Measurements from ENCODE around the gene ING2. TPM values are rescaled to one million over a fixed set of nuclear protein-coding genes. Genes with fewer than 3 reads are reported as not detected.

The ING2 gene
- total RNA-seq, 1 donor from 2014 or later: 4.3 TPM

- POLR2A ChIA-PET: no interaction called here
- CTCF ChIA-PET: no interaction called here
- Mint-ChIP-seq H3K27me3 (no peaks in the 10 kb centered on the region), H3K4me1 (no peaks in the 10 kb centered on the region), H3K36me3 (ENCODE audit: low read depth) (peaks cover 13% of the 10 kb centered on the region), H3K9me3 (no peaks in the 10 kb centered on the region), H3K4me3 (no peak overlapping the region), H3K27ac (no peak overlapping the region)
- no peak for DNase-seq
- TF ChIP-seq CTCF (IDR thresholded peaks at IDR 0.05): no peak
- no peak for ATAC-seq (ENCODE audit: low read depth)
- intact Hi-C loops (cut with micrococcal nuclease): no loop called here
Measured at GRCh38 chr4:183515411-183515810, 10.6 kb downstream of the ING2 start.

GRCh38 chr4:183517194-183517593 is 12.3 kb downstream of the ING2 start:
- no peak overlapping the region for H3K4me3 Mint-ChIP-seq
- no peak for ATAC-seq (ENCODE audit: low read depth)
- no peak for DNase-seq
- no peaks in the 10 kb centered on the region for H3K4me1 Mint-ChIP-seq
- CTCF ChIA-PET: no interaction called here
- no peaks in the 10 kb centered on the region for H3K27me3 Mint-ChIP-seq
- intact Hi-C loops (cut with micrococcal nuclease): no loop called here
- POLR2A ChIA-PET: no interaction called here
- TF ChIP-seq CTCF (IDR thresholded peaks at IDR 0.05): no peak
- no peaks in the 10 kb centered on the region for H3K9me3 Mint-ChIP-seq
- peaks cover 3% of the 10 kb centered on the region for H3K36me3 Mint-ChIP-seq (ENCODE audit: low read depth)
- H3K27ac Mint-ChIP-seq: no peak overlapping the region

GRCh38 chr4:183517781-183518180 is 12.9 kb downstream of the ING2 start:
- Mint-ChIP-seq H3K4me3 (no peak overlapping the region), H3K27me3 (no peaks in the 10 kb centered on the region), H3K4me1 (no peaks in the 10 kb centered on the region), H3K27ac (no peak overlapping the region), H3K36me3 (ENCODE audit: low read depth) (peaks cover under 1% of the 10 kb centered on the region), H3K9me3 (no peaks in the 10 kb centered on the region)
- no peak for TF ChIP-seq CTCF (IDR thresholded peaks at IDR 0.05)
- ChIA-PET POLR2A (no interaction called here), CTCF (no interaction called here)
- ATAC-seq (ENCODE audit: low read depth) (no peak), DNase-seq (no peak)
- intact Hi-C loops (cut with micrococcal nuclease): no loop called here

- H3K4me1 Mint-ChIP-seq: no peaks in the 10 kb centered on the region
- CTCF ChIA-PET: no interaction called here
- no peak overlapping the region for H3K4me3 Mint-ChIP-seq
- H3K27ac Mint-ChIP-seq: no peak overlapping the region
- no peak for TF ChIP-seq CTCF (IDR thresholded peaks at IDR 0.05)
- DNase-seq (no peak), ATAC-seq (ENCODE audit: low read depth) (no peak)
- intact Hi-C loops (cut with micrococcal nuclease): no loop called here
- no peaks in the 10 kb centered on the region for H3K36me3 Mint-ChIP-seq (ENCODE audit: low read depth)
- POLR2A ChIA-PET: no interaction called here
- H3K27me3 Mint-ChIP-seq: peaks cover 6% of the 10 kb centered on the region
- H3K9me3 Mint-ChIP-seq: no peaks in the 10 kb centered on the region
Measured at GRCh38 chr4:183522821-183523220, 18.0 kb downstream of the ING2 start.

- ATAC-seq (ENCODE audit: low read depth) (no peak), DNase-seq (no peak)
- intact Hi-C loops (cut with micrococcal nuclease): no loop called here
- H3K4me3 Mint-ChIP-seq: no peak overlapping the region
- no peaks in the 10 kb centered on the region for H3K36me3 Mint-ChIP-seq (ENCODE audit: low read depth)
- no peak for TF ChIP-seq CTCF (IDR thresholded peaks at IDR 0.05)
- peaks cover 12% of the 10 kb centered on the region for H3K27me3 Mint-ChIP-seq
- H3K4me1 Mint-ChIP-seq: no peaks in the 10 kb centered on the region
- ChIA-PET CTCF (no interaction called here), POLR2A (no interaction called here)
- H3K9me3 Mint-ChIP-seq: no peaks in the 10 kb centered on the region
- no peak overlapping the region for H3K27ac Mint-ChIP-seq
Measured at GRCh38 chr4:183527326-183527725, 22.5 kb downstream of the ING2 start.
